HCT116 (cell line): ENCODE data around the gene MYOF.

ENCODE experiments used
- CBX3 ChIP-seq: IDR thresholded peaks from 2 replicates; pipeline ENCODE4 v1.6.1; 2012; ENCODE audit warnings: low read depth
- EZH2 ChIP-seq: fragments of 200-600 bp; sonication (generic); IDR thresholded peaks from 2 replicates; pipeline ENCODE4 v1.6.1; 2017; ENCODE audit warnings: antibody characterized with exemption, mixed run types
- POLR2AphosphoS5 ChIP-seq: IDR thresholded peaks from 2 replicates; pipeline ENCODE4 v1.6.1; 2011; ENCODE audit warnings: mild to moderate bottlenecking, low read depth, low read length, moderate library complexity
- TF ChIP-seq, protein P1 (sequence below): IDR thresholded peaks from 2 replicates; pipeline ENCODE4 v1.6.1; 2012; ENCODE audit warnings: low read depth
- TF ChIP-seq, protein P2 (sequence below), 3 experiments: fragments of 200-600 bp in 1 of 3; sonication (generic) in 1 of 3; IDR thresholded peaks in 2 of 3; conservative IDR thresholded peaks in 1 of 3; 2 replicates each; pipeline ENCODE4 v1.5.1; 2012 to 2017; ENCODE audit warnings: low read depth in 2 of 3, low read length in 2 of 3, antibody characterized with exemption in 1 of 3, borderline replicate concordance in 1 of 3, control low read depth in 1 of 3, mild to moderate bottlenecking in 1 of 3, mixed read lengths in 1 of 3, mixed run types in 1 of 3, moderate library complexity in 1 of 3; ENCODE audit not compliant: insufficient read depth in 1 of 3

DNA sequence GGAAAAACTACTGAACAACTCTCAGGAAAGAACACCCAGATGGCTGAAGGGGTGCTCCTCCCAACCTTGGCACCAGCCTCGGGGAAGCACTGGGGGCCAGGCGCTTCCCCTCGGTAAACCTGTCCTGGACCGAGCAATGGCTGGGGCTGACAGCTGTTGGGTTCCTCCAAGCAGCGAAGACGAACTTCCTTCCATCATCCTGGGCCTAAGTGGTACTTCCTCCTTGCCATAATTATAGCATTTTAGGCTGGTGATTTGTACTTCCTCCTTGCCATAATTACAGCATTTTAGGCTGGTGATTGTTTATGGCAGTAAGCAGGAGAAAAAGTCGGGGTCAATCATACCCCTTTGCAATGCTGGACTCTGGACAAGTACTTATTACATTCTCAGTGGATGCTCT, 69.3 kb downstream of the MYOF start:
- TF ChIP-seq, protein P1, sequence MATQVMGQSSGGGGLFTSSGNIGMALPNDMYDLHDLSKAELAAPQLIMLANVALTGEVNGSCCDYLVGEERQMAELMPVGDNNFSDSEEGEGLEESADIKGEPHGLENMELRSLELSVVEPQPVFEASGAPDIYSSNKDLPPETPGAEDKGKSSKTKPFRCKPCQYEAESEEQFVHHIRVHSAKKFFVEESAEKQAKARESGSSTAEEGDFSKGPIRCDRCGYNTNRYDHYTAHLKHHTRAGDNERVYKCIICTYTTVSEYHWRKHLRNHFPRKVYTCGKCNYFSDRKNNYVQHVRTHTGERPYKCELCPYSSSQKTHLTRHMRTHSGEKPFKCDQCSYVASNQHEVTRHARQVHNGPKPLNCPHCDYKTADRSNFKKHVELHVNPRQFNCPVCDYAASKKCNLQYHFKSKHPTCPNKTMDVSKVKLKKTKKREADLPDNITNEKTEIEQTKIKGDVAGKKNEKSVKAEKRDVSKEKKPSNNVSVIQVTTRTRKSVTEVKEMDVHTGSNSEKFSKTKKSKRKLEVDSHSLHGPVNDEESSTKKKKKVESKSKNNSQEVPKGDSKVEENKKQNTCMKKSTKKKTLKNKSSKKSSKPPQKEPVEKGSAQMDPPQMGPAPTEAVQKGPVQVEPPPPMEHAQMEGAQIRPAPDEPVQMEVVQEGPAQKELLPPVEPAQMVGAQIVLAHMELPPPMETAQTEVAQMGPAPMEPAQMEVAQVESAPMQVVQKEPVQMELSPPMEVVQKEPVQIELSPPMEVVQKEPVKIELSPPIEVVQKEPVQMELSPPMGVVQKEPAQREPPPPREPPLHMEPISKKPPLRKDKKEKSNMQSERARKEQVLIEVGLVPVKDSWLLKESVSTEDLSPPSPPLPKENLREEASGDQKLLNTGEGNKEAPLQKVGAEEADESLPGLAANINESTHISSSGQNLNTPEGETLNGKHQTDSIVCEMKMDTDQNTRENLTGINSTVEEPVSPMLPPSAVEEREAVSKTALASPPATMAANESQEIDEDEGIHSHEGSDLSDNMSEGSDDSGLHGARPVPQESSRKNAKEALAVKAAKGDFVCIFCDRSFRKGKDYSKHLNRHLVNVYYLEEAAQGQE, result no peak
- TF ChIP-seq, protein P2, sequence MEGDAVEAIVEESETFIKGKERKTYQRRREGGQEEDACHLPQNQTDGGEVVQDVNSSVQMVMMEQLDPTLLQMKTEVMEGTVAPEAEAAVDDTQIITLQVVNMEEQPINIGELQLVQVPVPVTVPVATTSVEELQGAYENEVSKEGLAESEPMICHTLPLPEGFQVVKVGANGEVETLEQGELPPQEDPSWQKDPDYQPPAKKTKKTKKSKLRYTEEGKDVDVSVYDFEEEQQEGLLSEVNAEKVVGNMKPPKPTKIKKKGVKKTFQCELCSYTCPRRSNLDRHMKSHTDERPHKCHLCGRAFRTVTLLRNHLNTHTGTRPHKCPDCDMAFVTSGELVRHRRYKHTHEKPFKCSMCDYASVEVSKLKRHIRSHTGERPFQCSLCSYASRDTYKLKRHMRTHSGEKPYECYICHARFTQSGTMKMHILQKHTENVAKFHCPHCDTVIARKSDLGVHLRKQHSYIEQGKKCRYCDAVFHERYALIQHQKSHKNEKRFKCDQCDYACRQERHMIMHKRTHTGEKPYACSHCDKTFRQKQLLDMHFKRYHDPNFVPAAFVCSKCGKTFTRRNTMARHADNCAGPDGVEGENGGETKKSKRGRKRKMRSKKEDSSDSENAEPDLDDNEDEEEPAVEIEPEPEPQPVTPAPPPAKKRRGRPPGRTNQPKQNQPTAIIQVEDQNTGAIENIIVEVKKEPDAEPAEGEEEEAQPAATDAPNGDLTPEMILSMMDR (IDR thresholded peaks at IDR 0.05 in 2 of 3, conservative IDR thresholded peaks at IDR 0.05 in 1 of 3; ENCODE audit: borderline replicate concordance in 1 of 3, insufficient read depth in 1 of 3, low read depth in 2 of 3, low read length in 2 of 3), result no peak
- TF ChIP-seq EZH2 (no peak), POLR2AphosphoS5 (no peak), CBX3 (no peak)
